G401.6 (cell line): Measurements from ENCODE around the gene SMO.
"Not testable (repeated sequence)": the region's sequence is repeated elsewhere in the genome, so short reads cannot be mapped to it uniquely, and the experiment has no call there.

ENCODE experiments used
- FAIRE-seq: peaks from 2 replicates; lab custom pipeline; 2012; peaks lifted over from hg19 to GRCh38; lab: Jason Lieb, UNC

SMO gene

GRCh38 chr7:129169686-129170440, 18.6 kb upstream of the SMO start:
- FAIRE-seq = no peak

DNA sequence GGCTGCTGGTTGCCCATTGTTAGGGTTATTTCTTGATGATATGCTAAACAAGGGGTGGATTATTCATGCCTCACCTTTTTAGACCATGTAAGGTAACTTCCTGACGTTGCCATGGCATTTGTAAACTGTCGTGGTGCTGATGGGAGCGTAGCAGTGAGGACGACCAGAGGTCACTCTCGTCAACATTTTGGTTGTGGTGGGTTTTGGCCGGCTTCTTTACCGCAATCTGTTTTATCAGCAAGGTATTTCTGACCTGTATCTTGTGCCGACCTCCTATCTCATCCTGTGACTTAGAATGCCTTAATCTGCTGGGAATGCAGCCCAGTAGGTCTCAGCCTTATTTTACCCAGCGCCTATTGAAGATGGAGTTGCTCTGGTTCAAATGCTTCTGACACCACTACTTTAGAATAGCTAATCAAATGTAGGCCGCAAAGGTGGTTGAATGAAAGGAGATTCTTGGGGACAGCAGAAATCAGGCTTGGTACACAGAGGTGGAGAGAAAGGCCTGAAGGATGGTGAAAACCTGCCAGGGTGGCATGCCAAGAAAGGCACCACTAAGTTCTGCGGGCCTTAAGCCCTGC, 17.9 kb upstream of the SMO start:
- FAIRE-seq = no peak

GRCh38 chr7:129173861-129174260, 14.6 kb upstream of the SMO start:
- not testable (repeated sequence) for FAIRE-seq

DNA sequence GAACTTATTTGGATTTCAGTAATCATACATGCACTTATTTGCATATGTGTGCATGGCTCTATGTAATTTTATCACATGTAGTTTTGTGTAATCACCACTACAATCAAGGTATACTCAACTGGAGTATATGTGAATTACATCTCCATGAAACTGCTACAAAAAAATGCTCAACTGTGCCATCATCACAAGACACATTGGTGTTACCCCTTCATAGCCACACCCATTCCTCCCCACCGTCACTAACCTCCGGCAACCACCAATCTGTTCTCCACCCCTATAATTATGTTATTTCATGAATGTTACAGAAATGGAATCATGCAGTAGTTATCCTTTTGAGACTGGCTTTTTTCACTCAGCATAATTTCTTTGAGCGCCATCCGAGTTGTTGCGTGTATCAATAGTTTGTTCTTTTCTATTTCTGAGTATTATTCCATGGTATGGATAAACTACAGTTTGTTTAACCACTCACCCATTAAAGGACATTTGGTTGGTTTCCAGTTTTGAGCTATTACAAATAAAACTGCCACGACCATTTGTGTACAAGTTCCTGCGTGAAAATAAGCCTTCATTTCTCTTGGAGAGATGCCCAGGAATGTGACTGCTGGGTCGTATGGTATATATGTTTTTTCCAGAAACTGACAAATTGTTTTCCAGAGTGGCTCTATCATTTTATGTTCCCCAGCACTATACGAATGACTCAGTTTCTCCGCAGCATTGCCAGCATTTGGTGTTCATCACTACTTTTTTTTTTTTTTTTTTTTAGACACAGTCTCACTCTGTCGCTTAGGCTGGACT, 11.3 kb upstream of the SMO start:
- no peak for FAIRE-seq

DNA sequence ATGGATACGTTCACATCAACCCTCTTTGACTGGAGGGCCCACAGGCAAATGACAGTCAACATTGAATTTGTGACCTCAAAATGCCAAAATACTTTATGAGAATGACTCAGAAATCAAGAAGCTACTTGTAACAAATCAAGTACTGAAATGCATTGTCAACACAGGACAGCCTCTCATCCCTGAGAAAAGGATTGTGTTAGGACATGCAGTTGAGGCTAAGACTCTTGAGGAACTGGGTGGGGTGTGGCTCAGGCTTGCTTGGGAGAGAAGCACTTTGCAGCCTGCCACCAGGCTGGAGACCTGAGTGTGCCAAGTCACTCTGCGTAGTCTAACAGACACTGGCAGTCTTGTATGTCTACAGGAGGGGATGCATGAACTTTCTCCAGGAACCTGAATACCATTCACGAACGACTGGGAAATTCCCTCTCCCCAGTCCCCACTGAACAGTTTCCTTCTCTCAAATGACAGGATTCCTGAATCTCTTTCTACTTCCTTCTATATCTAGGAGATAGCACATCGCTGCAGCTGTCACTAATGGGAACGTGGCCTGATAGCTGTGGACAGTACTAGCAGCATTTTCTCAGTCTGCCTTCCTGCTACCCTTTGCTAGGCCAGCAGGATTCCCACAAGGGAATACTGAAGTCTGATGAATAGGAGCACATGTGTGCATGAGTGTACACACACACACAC, 3.3 kb upstream of the SMO start:
- FAIRE-seq = no peak

DNA sequence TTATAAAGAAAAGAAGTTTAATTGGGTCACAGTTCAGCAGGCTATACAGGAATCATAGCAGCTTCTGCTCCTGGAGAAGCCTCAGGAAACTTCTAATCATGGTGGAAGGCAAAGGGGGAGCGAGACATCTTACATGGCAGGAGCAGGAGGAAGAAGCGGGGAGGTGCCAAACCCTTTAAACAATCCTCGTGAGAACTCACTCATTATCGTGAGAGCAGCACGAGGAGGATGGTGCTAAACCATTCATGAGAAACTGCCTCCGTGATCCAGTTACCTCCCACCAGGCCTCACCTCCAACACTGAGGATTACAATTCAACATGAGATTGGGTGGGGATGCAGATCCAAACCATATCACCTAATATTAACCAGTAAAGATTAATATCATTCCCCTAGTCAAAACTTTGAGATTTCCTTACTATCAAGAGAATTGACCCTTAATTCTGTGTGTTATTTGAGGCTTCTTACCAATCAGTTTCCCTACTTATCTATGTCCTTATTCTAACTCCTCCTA, 1.6 kb upstream of the SMO start:
- no peak for FAIRE-seq

GRCh38 chr7:129187681-129188371, 607 bp upstream of the SMO start:
- no peak for FAIRE-seq

- FAIRE-seq = no peak
These were observed 643 bp downstream of the SMO start for GRCh38 chr7:129188892-129189660.

GRCh38 chr7:129189661-129190310, 1.4 kb downstream of the SMO start:
- no peak for FAIRE-seq

DNA sequence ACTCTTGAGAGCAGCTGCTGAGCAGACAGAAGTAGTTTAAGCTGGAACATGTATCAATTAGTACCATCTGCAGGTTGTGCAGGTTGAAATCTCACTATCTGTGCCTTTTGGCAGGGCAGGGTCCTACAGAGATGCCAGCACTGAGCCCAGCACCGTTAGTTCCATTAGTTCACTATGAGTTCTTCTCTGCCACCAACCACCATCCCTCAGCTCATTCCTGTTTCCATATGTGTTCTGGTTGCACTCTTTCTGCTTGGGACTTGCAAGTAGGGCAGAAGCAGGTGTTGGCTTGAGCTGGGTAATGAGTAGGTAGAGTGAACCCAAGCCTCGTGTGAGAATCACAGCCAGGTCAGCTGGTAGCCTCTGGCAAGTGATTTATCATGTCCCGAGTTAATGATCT, 2.8 kb downstream of the SMO start:
- no peak for FAIRE-seq

- no peak for FAIRE-seq
These were observed 5.5 kb downstream of the SMO start for GRCh38 chr7:129193892-129194291.

DNA sequence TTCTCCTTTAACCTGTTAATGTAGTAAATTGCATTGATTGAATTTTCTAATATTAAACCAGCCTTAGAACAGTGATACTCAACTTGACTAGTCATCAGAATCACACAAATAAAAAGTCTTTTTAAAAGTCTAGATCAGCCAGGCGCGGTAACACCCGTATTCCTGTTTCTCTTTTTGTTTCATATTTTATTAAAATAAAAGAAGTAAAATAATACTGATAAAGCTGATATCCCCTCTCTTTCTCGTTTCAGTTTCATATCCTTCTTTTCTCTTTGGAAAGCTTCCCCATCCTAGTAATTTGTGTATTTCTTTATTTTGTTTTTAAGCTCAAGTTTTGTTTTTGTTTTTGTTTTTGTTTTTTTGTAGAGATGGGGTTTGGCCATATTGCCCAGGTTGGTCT, 9.3 kb downstream of the SMO start:
- no peak for FAIRE-seq

DNA sequence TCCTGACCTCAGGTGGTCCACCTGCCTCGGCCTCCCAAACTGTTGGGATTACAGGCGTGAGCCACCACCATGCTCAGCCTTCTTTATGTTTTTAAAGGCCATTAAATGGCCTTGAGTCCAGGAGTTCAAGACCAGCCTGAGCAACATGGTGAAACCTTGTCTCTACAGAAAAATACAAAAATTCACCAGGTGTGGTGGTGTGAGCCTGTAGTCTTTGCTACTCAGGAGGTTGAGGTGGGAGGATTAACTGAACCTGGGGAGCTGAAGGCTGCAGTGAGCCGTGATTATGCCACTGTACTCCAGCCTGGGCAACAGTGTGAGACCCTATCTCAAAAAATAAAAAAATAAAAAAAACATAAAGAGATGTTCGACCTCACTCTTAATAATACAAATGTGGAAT, 11.0 kb downstream of the SMO start:
- FAIRE-seq = no peak

- FAIRE-seq = no peak
These were observed 13.8 kb downstream of the SMO start for GRCh38 chr7:129202058-129202777.

GRCh38 chr7:129203050-129203741, 14.8 kb downstream of the SMO start:
- no peak for FAIRE-seq

- FAIRE-seq = no peak
These were observed 16.8 kb downstream of the SMO start for GRCh38 chr7:129205126-129205818.

DNA sequence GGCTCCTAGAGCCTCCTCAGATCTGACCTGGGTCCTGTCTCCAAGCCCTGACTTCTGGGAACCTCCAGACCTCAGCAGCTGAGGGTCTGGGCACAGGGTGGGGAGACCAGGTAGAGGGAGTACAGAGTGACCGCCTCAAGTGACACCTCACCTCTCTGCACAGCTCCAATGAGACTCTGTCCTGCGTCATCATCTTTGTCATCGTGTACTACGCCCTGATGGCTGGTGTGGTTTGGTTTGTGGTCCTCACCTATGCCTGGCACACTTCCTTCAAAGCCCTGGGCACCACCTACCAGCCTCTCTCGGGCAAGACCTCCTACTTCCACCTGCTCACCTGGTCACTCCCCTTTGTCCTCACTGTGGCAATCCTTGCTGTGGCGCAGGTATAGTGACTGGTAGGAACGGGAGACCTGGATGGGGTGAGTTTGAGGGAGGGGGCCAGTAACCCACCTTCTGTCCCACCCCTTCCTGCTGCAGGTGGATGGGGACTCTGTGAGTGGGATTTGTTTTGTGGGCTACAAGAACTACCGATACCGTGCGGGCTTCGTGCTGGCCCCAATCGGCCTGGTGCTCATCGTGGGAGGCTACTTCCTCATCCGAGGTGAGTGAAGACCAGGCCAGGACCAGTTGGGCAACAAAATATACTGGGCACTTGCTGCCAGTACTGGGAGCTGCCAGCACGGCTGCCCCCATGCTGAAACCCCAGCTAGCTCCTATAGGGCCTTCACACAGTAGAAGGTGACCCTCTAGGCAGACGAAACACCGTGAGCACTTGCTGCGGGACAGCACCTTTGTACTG, 17.8 kb downstream of the SMO start:
- no peak for FAIRE-seq

DNA sequence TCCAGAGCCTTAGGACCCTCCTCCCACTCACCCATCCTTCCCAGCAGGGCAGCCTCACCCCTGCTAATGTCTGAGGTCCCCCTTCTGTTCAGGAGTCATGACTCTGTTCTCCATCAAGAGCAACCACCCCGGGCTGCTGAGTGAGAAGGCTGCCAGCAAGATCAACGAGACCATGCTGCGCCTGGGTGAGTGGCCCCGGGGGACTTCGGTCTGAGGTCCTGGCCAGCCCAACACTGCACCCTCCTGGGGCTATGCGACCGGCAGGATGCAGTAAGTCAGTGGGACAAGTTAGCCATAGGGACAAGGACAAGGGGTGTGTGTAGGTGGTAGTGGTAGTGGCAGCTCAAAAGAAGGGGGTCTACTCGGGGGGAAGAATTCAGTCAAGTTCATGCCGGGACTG, 20.2 kb downstream of the SMO start:
- no peak for FAIRE-seq
